ENCODE results near the gene SRPRB.

DNA sequence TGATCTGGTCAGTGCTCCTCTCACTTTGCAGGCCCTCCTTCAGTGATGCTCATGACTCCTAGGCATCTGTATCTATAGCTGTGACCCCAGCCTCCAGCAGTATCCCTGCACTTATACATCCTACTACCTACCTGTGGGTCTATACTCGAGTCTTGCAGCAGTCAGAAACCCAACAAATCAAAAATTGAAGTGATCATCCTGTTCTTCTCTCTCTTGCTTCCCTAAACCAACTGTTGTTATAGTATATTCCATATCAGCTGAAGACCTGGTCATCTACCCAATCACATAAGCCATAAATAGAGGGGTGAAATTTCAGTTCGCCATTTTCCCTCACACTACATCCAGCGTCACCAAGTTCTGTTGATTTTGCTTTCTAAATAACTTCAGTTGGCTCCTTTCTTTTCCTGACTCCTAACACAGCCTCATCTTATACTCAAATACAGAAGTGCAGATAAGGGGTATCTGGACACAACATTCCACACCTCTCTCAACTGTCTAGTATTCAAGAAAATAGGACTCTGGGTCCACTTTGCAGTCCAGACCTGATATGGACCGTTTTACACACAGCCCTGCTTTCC is 25.9 kb upstream of the SRPRB start:
- TF ChIP-seq POLR2A (conservative IDR thresholded peaks at IDR 0.05) (no peak), CBX5 (IDR thresholded peaks at IDR 0.05; ENCODE audit: borderline replicate concordance, low read depth) (no peak), CBFB (CRISPR knock-in tag; IDR thresholded peaks at IDR 0.05) (no peak), ZNF12 (CRISPR knock-in tag; IDR thresholded peaks at IDR 0.05) (no peak), ADNP (tag; IDR thresholded peaks at IDR 0.05) (no peak), CTCF (IDR thresholded peaks at IDR 0.05 in 2 of 3, conservative IDR thresholded peaks at IDR 0.05 in 1 of 3; ENCODE audit: insufficient read depth in 2 of 3, low read depth in 1 of 3, low read length in 3 of 3) (no peak), BRF1 (IDR thresholded peaks at IDR 0.05; ENCODE audit: borderline replicate concordance, extremely low read depth, insufficient read length) (no peak), CREB1 (IDR thresholded peaks at IDR 0.05) (no peak), CREB1 (CRISPR knock-in tag; IDR thresholded peaks at IDR 0.05) (no peak)
